Stomach (tissue), 4 donors: Measurements from ENCODE around the gene CARMIL1.

ENCODE experiments used
- EP300 ChIP-seq: sonication (generic); formaldehyde crosslinking; IDR thresholded peaks from one replicate; pipeline ENCODE4 v1.6.1; 2017; ENCODE audit warnings: antibody characterized with exemption
- TF ChIP-seq, protein P1 (sequence below), 7 experiments: fragments of 450-650 bp in 4 of 7; fragments of 200-600 bp in 3 of 7; sonication (generic) in 3 of 7; IDR thresholded peaks; one replicate each; pipeline ENCODE4 v1.5.1; 2016 to 2019; ENCODE audit warnings: antibody characterized with exemption in 7 of 7, control low read depth in 2 of 7, mild to moderate bottlenecking in 1 of 7

DNA sequence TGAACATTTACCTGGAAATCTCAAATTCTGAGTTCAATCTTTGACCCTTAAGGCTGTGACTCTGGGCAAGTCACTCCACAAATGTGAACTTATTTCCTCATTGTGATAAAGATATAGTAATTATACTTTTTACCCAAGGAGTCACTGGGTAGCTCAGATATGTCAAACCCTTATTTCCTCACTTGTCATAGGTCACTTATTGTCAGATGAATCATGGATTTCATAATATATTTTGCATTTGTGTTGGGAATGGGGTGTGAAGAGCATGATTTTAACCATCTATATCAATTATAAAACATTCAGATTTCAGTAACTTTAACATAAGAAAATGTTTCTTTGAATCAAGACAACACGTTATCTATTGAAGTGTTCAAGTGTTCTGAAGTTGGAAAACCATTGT, 3.7 kb upstream of the CARMIL1 start:
- TF ChIP-seq EP300, result no peak
- TF ChIP-seq, protein P1, sequence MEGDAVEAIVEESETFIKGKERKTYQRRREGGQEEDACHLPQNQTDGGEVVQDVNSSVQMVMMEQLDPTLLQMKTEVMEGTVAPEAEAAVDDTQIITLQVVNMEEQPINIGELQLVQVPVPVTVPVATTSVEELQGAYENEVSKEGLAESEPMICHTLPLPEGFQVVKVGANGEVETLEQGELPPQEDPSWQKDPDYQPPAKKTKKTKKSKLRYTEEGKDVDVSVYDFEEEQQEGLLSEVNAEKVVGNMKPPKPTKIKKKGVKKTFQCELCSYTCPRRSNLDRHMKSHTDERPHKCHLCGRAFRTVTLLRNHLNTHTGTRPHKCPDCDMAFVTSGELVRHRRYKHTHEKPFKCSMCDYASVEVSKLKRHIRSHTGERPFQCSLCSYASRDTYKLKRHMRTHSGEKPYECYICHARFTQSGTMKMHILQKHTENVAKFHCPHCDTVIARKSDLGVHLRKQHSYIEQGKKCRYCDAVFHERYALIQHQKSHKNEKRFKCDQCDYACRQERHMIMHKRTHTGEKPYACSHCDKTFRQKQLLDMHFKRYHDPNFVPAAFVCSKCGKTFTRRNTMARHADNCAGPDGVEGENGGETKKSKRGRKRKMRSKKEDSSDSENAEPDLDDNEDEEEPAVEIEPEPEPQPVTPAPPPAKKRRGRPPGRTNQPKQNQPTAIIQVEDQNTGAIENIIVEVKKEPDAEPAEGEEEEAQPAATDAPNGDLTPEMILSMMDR (IDR thresholded peaks at IDR 0.05), result no peak
